K562 (cell line): ENCODE data around the gene MVD. TPM values are rescaled to one million over a fixed set of nuclear protein-coding genes. Genes with fewer than 3 reads are reported as not detected.

ENCODE experiments used
- CBX5 ChIP-seq: IDR thresholded peaks from 2 replicates; pipeline ENCODE4 v1.6.1; 2014; ENCODE audit warnings: low read depth, borderline replicate concordance
- CREB3L1 ChIP-seq: fragments of 450-650 bp; IDR thresholded peaks from 2 replicates; pipeline ENCODE4 v1.6.1; 2014; ENCODE audit warnings: low read depth, mild to moderate bottlenecking, moderate library complexity, borderline replicate concordance
- ETV6 ChIP-seq, 3 experiments: fragments of 150-350 bp in 1 of 3; sonication (generic) in 1 of 3; formaldehyde crosslinking in 1 of 3; IDR thresholded peaks; 2 replicates each; pipeline versions ENCODE4 v1.6.1 to v1.8.0; 2014 to 2022; ENCODE audit warnings: borderline replicate concordance in 2 of 3, low read depth in 2 of 3, antibody characterized with exemption in 1 of 3, low read length in 1 of 3, mild to moderate bottlenecking in 1 of 3, missing genetic modification reagents in 1 of 3
- FOXK1 ChIP-seq: sonication (generic); formaldehyde crosslinking; IDR thresholded peaks from 2 replicates; pipeline ENCODE4 v1.8.0; 2022; ENCODE audit warnings: missing genetic modification reagents, mild to moderate bottlenecking, borderline replicate concordance
- GTF2E2 ChIP-seq: fragments of 200-800 bp; sonication (Bioruptor generic); IDR thresholded peaks from 2 replicates; pipeline ENCODE4 v1.6.1; 2016; ENCODE audit warnings: missing genetic modification characterization, missing compliant biosample characterization
- HMG20B ChIP-seq: fragments of 250-450 bp; sonication (Bioruptor Pico); IDR thresholded peaks from 2 replicates; pipeline ENCODE4 v1.5.0; 2021; ENCODE audit warnings: mild to moderate bottlenecking
- KLF13 ChIP-seq: fragments of 450-650 bp; IDR thresholded peaks from 2 replicates; pipeline ENCODE4 v1.6.1; 2016; ENCODE audit warnings: missing genetic modification characterization, low read depth, mild to moderate bottlenecking, missing compliant biosample characterization, moderate library complexity, borderline replicate concordance
- MAFK ChIP-seq: IDR thresholded peaks from 2 replicates; pipeline ENCODE4 v1.6.1; 2011; ENCODE audit warnings: low read length, improper control_type of control experiment
- NCOA4 ChIP-seq: fragments of 450-650 bp; IDR thresholded peaks from 2 replicates; pipeline ENCODE4 v1.6.1; 2018; ENCODE audit warnings: mild to moderate bottlenecking; ENCODE audit not compliant: partially characterized antibody
- NELFE ChIP-seq: IDR thresholded peaks from 2 replicates; pipeline ENCODE4 v1.6.1; 2011; ENCODE audit warnings: mild to moderate bottlenecking; ENCODE audit not compliant: insufficient read depth, insufficient read length
- NFE2L1 ChIP-seq: fragments of 450-650 bp; IDR thresholded peaks from 2 replicates; pipeline ENCODE4 v1.6.1; 2016; ENCODE audit warnings: missing genetic modification characterization, low read depth, mild to moderate bottlenecking, missing compliant biosample characterization, moderate library complexity, borderline replicate concordance
- NKRF ChIP-seq: fragments of 450-650 bp; IDR thresholded peaks from 2 replicates; pipeline ENCODE4 v1.6.1; 2016; ENCODE audit warnings: borderline replicate concordance
- NR3C1 ChIP-seq: sonication (generic); formaldehyde crosslinking; IDR thresholded peaks from 2 replicates; pipeline ENCODE4 v1.8.1; 2022; ENCODE audit warnings: missing genetic modification reagents
- PRMT5 ChIP-seq: sonication (generic); formaldehyde crosslinking; IDR thresholded peaks from 2 replicates; pipeline ENCODE4 v1.5.0; 2020; ENCODE audit warnings: missing genetic modification reagents
- RAD51 ChIP-seq: fragments of 450-650 bp; IDR thresholded peaks from 2 replicates; pipeline ENCODE4 v1.7.1; 2016; ENCODE audit warnings: low read depth, mild to moderate bottlenecking, borderline replicate concordance
- RFX5 ChIP-seq: IDR thresholded peaks from 2 replicates; pipeline ENCODE4 v1.6.1; 2011; ENCODE audit warnings: low read depth, mild to moderate bottlenecking, improper control_type of control experiment, low read length
- SAFB2 ChIP-seq: fragments of 200-400 bp; formaldehyde crosslinking; IDR thresholded peaks from 2 replicates; pipeline ENCODE4 v1.6.1; 2018; ENCODE audit warnings: borderline replicate concordance, low read length, low read depth, moderate library complexity; ENCODE audit not compliant: severe bottlenecking
- STAG1 ChIP-seq: sonication (generic); formaldehyde crosslinking; IDR thresholded peaks from 2 replicates; pipeline ENCODE4 v1.5.0; 2020; ENCODE audit warnings: missing genetic modification reagents, borderline replicate concordance
- STAT5B ChIP-seq: fragments of 250-450 bp; sonication (Bioruptor Pico); IDR thresholded peaks from 2 replicates; pipeline ENCODE4 v1.8.0; 2021; ENCODE audit warnings: mild to moderate bottlenecking, inconsistent platforms
- TRIM24 ChIP-seq, 2 experiments: fragments of 450-650 bp; IDR thresholded peaks; 2 replicates each; pipeline ENCODE4 v1.6.1; 2016
- ZBED1 ChIP-seq: IDR thresholded peaks from 2 replicates; pipeline ENCODE4 v1.6.1; 2014
- ZFX ChIP-seq: sonication (generic); formaldehyde crosslinking; IDR thresholded peaks from 2 replicates; pipeline ENCODE4 v1.8.0; 2022; ENCODE audit warnings: mild to moderate bottlenecking, missing genetic modification reagents, moderate library complexity
- ZNF24 ChIP-seq: fragments of 450-650 bp; IDR thresholded peaks from 2 replicates; pipeline ENCODE4 v1.6.1; 2016
- ZNF253 ChIP-seq: fragments of 250-450 bp; sonication (Bioruptor Pico); conservative IDR thresholded peaks from 2 replicates; pipeline ENCODE4 v1.6.1; 2021; ENCODE audit warnings: mild to moderate bottlenecking
- ZNF398 ChIP-seq: fragments of 250-450 bp; sonication (Bioruptor Pico); IDR thresholded peaks from 2 replicates; pipeline ENCODE4 v1.8.0; 2021; ENCODE audit warnings: moderate library complexity, mild to moderate bottlenecking, inconsistent platforms
- polyA plus RNA-seq, 8 experiments: library from polyadenylated mRNA; depleted of rRNA in 4 of 8; stranded (reverse) in 5 of 8; unstranded in 3 of 8; fragments of >200 nt; fragmentation: Nextera tagmentation in 2 of 8; fragmentation: Illumina TruSeq in 1 of 8; extraction: Ambion mirVana in 2 of 8; extraction: Trizol in 1 of 8; gene quantifications; 2 replicates each; pipeline versions ENCODE4 v1.2.1 to v1.2.3, GENCODE V29; 2011 to 2014; ENCODE audit warnings: inconsistent platforms in 1 of 8, missing spikeins in 1 of 8
- total RNA-seq, 7 experiments: library from RNA; depleted of rRNA in 6 of 7; stranded (reverse); fragments of >200 nt in 6 of 7; fragmentation: Illumina TruSeq in 2 of 7; extraction: Trizol in 2 of 7; gene quantifications; 2 replicates each; pipeline versions ENCODE4 v1.2.1 to v1.2.3, GENCODE V29; 2011 to 2021; ENCODE audit warnings: low replicate concordance in 1 of 7

The MVD gene
- total and polyA plus RNA-seq, 9 of the 15 experiments (the other 6 are each of a cell fraction or from before 2014, with no cell fraction given) = 12.2 to 141 (median 45.3) TPM

- TF ChIP-seq NELFE (no peak), CBX5 (no peak), GTF2E2 (tag) (no peak), ZNF24 (no peak), FOXK1 (CRISPR knock-in tag) (no peak), ZBED1 (no peak), ETV6 (IDR thresholded peaks at IDR 0.05; ENCODE audit: borderline replicate concordance in 1 of 2, low read depth in 2 of 2, low read length in 1 of 2) (no peak; a peak in 1 of 4 replicates), ETV6 (CRISPR knock-in tag; IDR thresholded peaks at IDR 0.05; ENCODE audit: borderline replicate concordance) (no peak), PRMT5 (CRISPR knock-in tag) (no peak), ZFX (CRISPR knock-in tag) (no peak; the same call in none of the 2 replicates), RFX5 (no peak), KLF13 (tag) (no peak), RAD51 (no peak), TRIM24 (IDR thresholded peaks at IDR 0.05) (no peak), ZNF253 (CRISPR knock-in tag) (no peak), NCOA4 (no peak), STAT5B (no peak), NFE2L1 (tag) (no peak), CREB3L1 (no peak), NKRF (peak; percentile 35), MAFK (no peak), NR3C1 (CRISPR knock-in tag) (peak; percentile 63; the same call in 1 of the 2 replicates), STAG1 (CRISPR knock-in tag) (no peak), HMG20B (no peak), ZNF398 (CRISPR knock-in tag) (no peak), SAFB2 (no peak)
These were observed 12.1 kb downstream of the MVD start, which contains the start of gene CYBA (continued) for GRCh38 chr16:88650749-88651275.
